Measurements from ENCODE around the gene LRRTM3.

The LRRTM3 gene

DNA sequence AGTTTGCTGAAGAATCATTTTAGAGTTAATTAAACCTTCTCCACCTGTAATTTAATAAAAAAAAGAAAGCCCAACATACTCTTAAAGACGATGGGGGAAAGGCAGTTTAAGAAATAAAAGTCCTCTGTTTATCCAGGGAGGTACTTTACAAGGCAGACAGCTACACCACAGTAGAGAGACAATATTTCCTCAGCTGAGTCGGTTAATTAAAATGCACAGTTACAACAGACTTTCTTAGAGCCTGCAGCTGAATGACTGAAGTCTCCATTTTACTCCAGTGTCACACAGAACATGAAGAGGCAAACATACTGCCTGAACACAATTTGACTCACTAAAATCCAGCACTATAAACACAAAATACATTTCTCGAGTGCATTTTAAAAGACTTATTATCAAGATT is 15.1 kb downstream of the LRRTM3 start:
- no peak for DNase-seq

DNA sequence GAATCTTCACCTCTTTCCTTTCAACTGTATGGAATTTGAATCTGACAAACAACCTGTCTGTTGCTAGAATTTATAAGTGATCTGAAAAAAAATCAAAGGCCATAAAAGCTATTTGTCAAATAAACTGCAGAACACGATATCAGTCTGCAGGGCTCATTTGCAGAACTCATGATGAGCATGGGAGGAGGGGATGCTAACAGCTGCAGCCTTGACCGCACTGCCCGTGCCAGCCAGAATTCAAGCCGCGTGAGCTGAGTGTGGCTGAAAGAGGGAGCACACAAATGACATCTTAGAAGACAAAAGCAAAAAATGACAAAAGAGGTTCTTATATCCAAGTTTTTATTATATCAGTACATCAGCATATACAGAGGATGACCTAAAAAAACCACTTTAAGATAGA is 15.7 kb downstream of the LRRTM3 start:
- DNase-seq = no peak

DNA sequence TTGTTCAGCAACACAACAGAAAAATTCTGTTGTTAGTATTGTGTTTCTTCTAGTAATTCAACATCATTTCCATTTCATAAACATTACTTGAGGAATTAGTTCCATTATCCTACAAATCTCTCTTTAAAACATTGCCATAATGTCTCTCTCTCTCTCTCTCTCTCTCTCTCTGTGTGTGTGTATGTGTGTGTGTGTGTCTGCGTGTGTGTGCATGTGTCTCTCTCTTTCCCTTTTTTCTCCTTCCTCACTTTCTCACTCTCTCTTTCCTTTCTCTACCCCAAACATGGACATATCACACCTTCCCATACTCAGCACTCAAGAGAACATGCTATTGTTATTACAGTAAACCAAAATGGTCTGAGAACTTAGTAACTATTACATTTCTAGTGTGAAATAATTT is 16.6 kb downstream of the LRRTM3 start:
- no peak for DNase-seq

- no peak for DNase-seq
These were observed 17.8 kb downstream of the LRRTM3 start for GRCh38 chr10:66943590-66943989.

GRCh38 chr10:66951896-66952295 is 26.1 kb downstream of the LRRTM3 start:
- DNase-seq = no peak

GRCh38 chr10:66958466-66958865 is 32.6 kb downstream of the LRRTM3 start:
- no peak for DNase-seq

DNA sequence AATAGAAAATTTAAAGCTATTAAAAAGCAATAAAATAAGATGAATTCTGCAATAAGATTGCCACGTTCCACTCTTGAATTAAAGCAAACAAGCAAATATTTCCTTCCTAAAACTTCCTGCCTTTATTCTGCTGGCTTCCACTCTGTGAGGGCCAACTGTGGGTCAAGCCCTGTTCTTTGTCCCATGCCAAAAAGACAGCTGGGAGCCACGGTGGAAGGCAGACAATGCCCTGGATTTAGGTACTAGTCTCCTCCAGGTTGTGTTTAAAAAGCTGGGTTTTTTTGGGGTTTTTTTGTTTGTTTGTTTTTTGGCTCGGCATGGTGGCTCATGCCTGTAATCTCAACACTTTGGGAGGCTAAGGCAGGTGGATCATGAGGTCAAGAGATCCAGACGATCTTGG is 39.1 kb downstream of the LRRTM3 start:
- DNase-seq = peak; percentile 4

DNA sequence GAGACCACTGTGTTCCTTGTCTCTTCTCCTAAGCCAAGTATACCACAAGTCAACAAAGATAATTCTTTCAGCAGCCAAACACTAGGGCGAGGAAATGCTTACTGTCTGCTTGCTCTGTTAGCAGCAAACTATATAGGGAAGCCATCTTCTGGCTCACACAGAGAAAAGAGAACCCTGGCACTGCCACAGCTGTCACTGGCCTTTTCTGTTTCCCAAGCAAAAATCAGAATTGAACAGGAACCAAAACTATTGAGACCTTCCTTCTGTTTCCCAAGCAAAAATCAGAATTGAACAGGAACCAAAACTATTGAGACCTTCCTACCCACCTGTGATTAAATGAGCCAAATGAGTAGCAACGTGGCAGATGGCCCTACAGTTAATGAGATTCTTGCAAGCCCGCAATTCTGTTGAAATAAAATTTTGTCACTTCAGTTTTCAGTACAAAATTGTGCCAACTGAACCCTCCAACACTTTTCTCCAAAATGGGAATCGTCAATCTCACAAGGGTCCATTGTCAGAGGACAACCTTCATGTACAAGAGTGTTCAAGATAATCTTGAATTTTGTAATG is 54.5 kb downstream of the LRRTM3 start:
- no peak for DNase-seq

DNA sequence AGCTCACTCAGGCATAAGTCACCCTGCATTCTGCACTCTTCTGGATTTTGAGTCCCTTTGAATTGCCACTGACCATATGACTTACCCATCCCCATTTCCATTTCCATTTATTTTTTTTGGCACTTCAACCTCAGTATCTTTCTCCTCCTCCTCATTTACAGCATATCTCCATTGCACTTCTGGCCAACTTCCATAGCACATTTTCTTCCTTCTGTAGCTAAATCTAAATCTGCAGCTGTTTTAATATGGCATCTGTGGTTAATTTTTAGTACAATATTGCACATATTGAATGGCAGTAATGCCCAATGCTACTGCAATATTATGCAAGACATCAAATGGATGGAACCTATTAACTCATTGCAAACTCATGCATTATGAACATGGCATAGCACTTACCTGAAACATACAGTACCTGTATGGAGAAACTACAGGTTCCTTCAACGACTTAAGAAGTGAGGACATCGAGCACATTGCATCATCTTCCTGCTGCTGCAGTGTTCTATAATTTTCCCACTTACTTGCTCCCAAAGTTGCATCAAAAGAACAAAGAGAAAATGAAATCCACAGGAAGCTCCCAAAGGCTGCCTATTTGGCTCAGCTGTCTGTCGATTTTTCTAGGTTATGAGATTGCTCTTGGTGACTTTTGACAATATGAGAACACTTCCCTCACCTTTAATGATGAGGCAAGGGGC is 55.7 kb downstream of the LRRTM3 start:
- DNase-seq = no peak

DNA sequence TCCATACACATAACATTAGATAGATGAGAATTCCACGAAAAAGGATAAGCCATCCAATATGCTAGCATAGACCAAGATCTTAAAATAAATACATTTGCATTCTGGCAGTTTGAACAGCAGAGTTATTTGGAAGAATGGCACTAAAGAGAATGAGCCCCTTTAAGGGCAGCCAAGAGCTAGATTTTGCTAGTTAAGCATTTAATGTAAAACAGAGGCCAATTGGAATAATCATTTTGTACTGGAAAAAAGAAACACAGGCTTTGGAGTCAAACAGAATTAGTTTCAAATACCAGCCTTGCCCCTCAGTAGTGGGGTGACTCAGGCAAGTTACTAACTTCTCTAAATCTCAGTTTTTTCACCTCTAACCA is 56.2 kb downstream of the LRRTM3 start:
- DNase-seq = no peak

GRCh38 chr10:66982792-66983474 is 57.1 kb downstream of the LRRTM3 start:
- DNase-seq = no peak

GRCh38 chr10:66983475-66983818 is 57.6 kb downstream of the LRRTM3 start:
- DNase-seq = no peak

- no peak for DNase-seq
These were observed 64.5 kb downstream of the LRRTM3 start for GRCh38 chr10:66990143-66990830.

DNA sequence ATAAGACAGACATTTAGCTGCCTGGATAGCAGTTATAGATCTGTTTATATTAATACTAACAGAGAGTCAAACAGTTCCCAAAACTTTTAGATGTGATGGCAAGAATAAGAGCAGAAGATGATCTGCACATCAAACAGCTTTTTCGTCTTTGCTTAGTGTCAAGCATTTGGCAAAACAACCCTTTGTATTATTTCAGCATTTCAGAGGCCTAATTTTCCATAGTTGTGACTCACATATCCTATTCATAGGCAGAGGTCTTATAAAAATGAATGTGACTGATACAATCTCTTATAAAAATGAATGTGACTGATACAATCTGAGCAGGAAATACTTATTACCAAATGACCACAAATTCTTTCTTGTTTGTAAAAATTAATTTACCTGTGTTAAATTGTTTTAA is 71.2 kb downstream of the LRRTM3 start:
- DNase-seq = no peak

DNA sequence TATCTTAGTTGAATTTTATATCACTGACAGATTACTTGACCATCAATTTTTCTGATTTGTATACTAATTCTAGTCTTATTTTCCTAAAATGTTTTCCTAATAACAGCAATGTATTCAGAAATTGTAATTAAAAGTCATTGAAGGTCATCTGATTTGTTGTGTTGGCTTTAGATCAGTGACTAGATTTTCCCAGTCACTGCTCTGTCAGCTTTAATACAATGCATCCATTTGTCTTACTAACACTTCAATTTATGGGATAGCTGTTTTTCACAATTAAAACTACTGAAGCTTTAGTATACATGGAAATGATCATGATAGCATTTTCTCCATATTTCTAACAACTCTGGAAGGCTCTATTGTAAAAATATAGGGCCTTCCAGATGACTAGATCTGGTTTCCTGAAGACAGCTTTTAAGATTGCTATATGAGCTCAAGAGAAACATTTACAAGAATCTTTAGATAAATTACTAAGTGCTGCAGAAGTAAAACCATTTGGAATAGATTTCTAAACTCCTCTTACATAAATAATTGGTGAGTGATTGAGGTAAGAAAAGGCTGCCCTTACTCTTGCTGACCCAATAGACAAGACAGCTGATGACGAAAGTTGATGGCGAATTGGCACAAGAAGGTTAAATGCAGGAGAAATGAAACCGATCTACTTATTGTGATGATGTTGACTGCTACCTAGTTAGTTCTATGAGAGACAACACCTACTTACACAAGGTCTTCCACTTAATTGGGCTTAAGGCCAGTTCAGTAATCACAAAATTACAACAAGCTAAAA is 74.1 kb downstream of the LRRTM3 start:
- no peak for DNase-seq

DNA sequence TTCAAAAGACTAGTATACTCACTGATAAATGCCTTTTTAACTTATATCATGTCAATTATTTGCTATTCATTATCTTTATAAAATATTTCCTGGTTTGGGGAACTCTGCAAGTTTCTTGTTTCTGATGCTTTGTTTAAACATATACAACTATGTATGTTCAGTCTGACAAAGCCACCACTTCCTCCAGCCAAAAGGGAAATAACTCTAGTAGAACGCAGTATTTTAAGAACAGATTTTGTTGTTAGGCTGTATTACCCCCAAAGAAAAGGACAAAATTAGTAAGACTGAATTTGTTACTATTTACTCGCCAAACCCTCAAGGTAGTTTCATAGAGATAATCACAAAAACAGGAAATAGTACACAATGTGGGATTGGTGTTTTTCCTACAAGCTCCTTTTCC is 78.9 kb downstream of the LRRTM3 start:
- DNase-seq = no peak

DNA sequence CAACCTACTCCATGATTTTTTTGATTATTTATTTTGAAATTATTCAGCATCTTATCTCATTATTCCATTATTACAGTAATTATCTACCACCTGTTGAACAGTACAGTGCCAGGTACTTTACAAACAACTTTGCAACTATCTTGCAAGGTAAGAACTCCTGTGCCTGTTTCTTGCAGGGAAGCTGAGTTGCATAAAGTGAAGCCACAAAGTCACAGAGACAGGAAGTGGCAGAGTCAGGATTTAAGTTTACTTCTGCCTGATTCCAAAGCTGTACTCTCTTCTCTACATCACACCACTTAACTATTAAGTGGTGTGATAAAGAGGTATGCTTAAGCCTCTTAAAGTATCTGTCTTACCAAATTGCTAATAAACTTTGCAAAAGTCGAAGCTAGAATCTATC is 80.1 kb downstream of the LRRTM3 start:
- DNase-seq = no peak

GRCh38 chr10:67011480-67011879 is 85.6 kb downstream of the LRRTM3 start:
- DNase-seq = no peak

DNA sequence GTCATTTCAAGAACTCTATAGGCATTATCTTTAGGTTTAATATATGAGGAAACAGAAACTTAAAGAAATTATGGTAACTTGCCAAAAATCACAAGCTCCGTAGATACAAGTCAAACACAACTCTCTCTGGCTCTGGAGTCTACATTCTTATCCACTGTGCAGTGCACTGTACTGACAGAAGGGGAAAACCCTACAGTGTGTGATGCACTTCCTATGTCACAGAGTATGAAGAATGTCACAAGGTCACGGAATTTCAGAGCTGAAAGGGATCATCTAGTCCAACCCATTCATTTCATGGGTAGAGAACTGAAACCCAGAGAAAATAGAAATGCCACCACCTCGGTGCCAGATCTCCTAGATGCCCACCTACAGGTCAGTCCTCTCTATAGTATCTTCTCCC is 86.1 kb downstream of the LRRTM3 start:
- no peak for DNase-seq

DNA sequence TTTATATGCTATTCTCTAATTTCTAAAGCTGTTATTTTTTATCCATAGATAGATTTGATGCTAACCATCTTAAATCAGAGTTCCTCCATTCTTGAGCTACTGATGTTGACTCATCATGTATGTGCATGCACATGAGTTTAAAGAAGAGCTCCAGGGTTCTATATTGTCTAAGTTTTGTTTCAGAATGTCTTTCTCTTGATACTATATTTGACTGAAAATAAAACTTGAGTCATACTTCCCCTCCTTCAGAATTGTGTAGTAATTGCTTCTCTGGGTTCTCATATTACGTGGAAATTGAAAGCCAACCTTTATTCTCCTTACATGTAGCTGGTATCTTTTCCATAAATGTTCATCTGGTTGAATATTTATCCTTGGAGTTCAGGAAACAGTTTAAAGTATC is 89.4 kb downstream of the LRRTM3 start:
- no peak for DNase-seq

GRCh38 chr10:67017218-67017617 is 91.4 kb downstream of the LRRTM3 start:
- DNase-seq = no peak

- DNase-seq = no peak
These were observed 96.3 kb downstream of the LRRTM3 start for GRCh38 chr10:67022099-67022498.

- no peak for DNase-seq
These were observed 108.0 kb downstream of the LRRTM3 start for GRCh38 chr10:67033878-67034277.

Data from cortex of kidney (tissue), 1 donor.